Measurements from ENCODE around the gene LILRB1.
"Not testable (repeated sequence)": the region's sequence is repeated elsewhere in the genome, so short reads cannot be mapped to it uniquely, and the experiment has no call there.

Gene LILRB1

GRCh38 chr19:54667217-54667616, 36.9 kb downstream of the LILRB1 start:
- DNase-seq: no peak

DNA sequence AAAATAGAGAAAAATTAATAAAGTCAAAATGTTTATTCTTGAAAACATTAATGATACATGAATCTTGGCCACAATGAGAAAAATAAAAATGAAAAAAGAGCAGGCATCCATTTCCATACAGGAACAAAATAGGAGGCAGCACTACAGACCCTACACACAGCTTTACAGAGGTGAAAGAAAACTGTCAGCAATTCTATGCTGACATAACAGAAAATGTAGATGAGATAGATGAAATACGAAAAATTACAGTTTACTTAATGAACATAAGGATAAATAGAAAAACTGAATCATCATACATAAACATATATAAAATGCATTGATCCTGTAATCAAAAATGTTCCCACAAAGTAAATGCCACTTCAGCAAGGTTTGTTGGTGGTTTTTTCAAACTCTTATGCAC, 38.1 kb downstream of the LILRB1 start:
- DNase-seq: no peak

DNA sequence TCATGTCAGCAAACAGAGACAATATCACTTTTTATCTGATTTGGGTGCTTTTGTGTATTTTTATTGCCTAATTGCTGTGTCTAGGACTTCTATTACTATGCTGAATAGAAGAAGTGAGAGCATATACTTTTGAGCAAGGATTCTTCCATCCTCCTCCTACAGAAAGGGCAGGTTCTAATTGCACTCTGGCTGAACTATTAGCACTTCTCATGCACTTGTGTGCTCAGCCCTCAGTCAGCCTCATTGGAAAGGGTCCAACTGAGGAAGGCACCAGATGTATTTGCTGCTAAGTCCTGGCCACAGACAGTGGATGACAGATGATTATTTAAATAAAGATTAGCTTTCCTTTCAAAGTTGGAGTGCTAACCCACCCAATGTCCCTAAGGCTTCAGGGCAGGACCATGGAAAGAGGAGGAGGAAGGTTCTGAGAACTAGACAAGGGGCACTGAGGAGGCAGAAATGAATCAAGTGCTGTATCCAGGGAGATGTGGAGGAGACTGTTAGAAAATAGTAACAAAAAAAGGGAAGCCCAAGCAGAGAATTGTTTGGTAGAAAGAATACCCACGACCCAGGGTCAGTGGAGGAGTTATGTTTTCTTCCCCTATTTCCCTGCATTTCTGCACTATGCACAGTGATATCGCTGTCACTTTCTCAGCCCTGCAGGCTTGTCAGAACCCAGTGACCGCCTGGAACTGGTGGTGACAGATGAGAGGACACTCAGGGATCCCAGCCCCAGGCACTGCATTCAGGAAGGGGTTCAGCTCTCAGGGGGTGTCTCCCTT, 40.5 kb downstream of the LILRB1 start:
- DNase-seq: no peak

GRCh38 chr19:54673222-54673621, 42.9 kb downstream of the LILRB1 start:
- DNase-seq: no peak

DNA sequence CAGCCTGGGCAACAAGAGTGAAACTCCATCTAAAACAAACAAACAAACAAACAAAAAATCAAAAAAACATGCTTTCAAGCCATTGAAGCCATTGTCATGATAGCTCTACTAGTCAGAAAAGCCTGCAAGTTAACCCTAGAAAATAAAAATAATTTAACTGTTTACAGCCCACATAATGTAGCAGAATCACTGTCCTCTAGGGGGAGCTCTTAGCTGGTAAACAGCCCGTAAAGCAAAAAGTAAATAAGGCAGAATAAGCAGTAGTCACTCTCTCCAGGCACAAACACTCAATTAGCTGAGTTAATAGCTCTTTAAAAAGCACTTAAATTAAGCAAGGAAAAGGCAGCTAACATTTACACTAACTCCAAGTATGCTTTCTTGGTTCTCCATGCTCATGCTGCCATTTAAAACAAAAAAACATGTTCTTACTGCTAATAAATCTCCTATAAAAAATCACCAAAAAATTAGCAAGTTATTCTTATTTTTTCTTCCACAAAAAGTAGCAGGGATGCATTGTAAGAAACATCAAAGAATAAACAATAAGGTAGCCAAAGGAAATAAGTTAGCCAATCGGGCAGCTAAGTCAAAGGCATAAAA, 43.8 kb downstream of the LILRB1 start:
- DNase-seq: peak; percentile 18

DNA sequence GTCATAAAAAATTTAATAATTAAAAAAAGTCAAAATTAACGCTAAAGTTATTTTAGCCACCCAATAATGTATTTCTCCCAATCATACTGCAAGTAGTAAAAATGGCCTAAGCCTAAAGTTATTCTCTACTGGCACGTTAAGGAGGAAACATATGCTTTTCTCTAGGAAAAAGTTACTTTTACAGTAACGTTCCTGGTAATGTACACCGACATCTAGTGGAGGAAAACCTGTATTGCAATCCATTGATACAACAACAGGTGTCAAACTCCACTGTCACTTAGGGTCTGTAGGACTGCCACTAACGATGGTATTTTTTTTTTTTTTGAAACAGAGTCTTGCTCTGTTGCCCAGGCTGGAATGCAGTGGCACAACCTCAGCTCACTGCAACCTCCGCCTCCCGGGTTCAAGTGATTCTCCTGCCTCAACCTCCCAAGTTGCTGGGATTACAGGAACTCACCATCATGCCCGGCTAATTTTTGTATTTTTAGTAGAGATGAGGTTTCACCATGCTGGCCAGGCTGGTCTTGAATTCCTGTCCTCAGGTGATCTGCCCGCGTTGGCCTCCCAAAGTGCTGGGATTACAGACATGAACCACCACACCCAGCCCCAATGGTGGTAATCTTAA, 46.0 kb downstream of the LILRB1 start:
- peak; percentile 28 for DNase-seq

GRCh38 chr19:54677217-54677616, 46.9 kb downstream of the LILRB1 start:
- DNase-seq: no peak

GRCh38 chr19:54681596-54681995, 51.3 kb downstream of the LILRB1 start:
- DNase-seq: not testable (repeated sequence)

- DNase-seq: no peak
These were observed 52.1 kb downstream of the LILRB1 start for GRCh38 chr19:54682306-54682856.

GRCh38 chr19:54684527-54684926, 54.2 kb downstream of the LILRB1 start:
- peak; percentile 2 for DNase-seq
